Breast epithelium (tissue), 4 donors: ENCODE results near the gene SGTB. TPM values are rescaled to one million over a fixed set of nuclear protein-coding genes. Genes with fewer than 3 reads are reported as not detected.

Experiments used
- DNase-seq, 2 donors: peaks; one replicate each; pipeline ENCODE4 v3.0.0-alpha.2; 2019; ENCODE audit warnings: low spot score in 2 of 2
- H3K27ac ChIP-seq, 2 donors: fragments of 200-600 bp; sonication (generic) in 1 of 2; one replicate each; pipeline ENCODE4 v1.5.1; 2016 to 2019; ENCODE audit warnings: mild to moderate bottlenecking in 1 of 2
- H3K27me3 ChIP-seq, 2 donors: fragments of 200-600 bp; sonication (generic) in 1 of 2; one replicate each; pipeline versions ENCODE4 v1.5.1 to v1.6.0; 2017 to 2019; ENCODE audit warnings: control low read depth in 1 of 2, mild to moderate bottlenecking in 1 of 2
- H3K36me3 ChIP-seq: fragments of 200-600 bp; one replicate; pipeline ENCODE4 v1.5.1; 2019
- H3K4me1 ChIP-seq, 2 donors: fragments of 200-600 bp; sonication (generic); one replicate each; pipeline ENCODE4 v1.5.1; 2016 to 2019; ENCODE audit warnings: control low read depth in 1 of 2
- H3K4me3 ChIP-seq, 3 donors: fragments of 200-600 bp; sonication (generic); 1 replicate in 2 of 3; 2 replicates in 1 of 3; pipeline ENCODE4 v1.5.1; 2016 to 2019; ENCODE audit warnings: mild to moderate bottlenecking in 3 of 3, moderate library complexity in 2 of 3
- H3K9me3 ChIP-seq, 2 donors: fragments of 200-600 bp; sonication (generic) in 1 of 2; one replicate each; pipeline ENCODE4 v1.5.1; 2016 to 2019; ENCODE audit warnings: control low read depth in 1 of 2
- POLR2A ChIP-seq: fragments of 450-650 bp; IDR thresholded peaks from one replicate; pipeline ENCODE4 v1.6.1; 2016; ENCODE audit warnings: antibody characterized with exemption, mild to moderate bottlenecking, moderate library complexity
- POLR2AphosphoS5 ChIP-seq, 3 donors: sonication (generic); formaldehyde crosslinking; IDR thresholded peaks; one replicate each; pipeline ENCODE4 v1.6.1; 2017; ENCODE audit warnings: antibody characterized with exemption in 3 of 3
- intact Hi-C: fragments of 100-400 bp; cut with DNase I; formaldehyde crosslinking; loops from one replicate; pipeline ENCODE4 v1.15.1; 2023; ENCODE audit warnings: low total_unique reads
- total RNA-seq, 3 donors: library from RNA; depleted of rRNA; stranded (reverse); fragments of >200 nt; gene quantifications; one replicate each; pipeline ENCODE4 v1.1.0, GENCODE V29; 2016
- TF ChIP-seq, protein P1 (sequence below), 3 donors: fragments of 450-650 bp; IDR thresholded peaks; one replicate each; pipeline ENCODE4 v1.5.1; 2016 to 2017; ENCODE audit warnings: antibody characterized with exemption in 3 of 3, mild to moderate bottlenecking in 3 of 3, moderate library complexity in 3 of 3

SGTB gene
- total RNA-seq, 3 donors from 2014 or later: 7.9 to 10.5 (median 8.2) TPM

DNA sequence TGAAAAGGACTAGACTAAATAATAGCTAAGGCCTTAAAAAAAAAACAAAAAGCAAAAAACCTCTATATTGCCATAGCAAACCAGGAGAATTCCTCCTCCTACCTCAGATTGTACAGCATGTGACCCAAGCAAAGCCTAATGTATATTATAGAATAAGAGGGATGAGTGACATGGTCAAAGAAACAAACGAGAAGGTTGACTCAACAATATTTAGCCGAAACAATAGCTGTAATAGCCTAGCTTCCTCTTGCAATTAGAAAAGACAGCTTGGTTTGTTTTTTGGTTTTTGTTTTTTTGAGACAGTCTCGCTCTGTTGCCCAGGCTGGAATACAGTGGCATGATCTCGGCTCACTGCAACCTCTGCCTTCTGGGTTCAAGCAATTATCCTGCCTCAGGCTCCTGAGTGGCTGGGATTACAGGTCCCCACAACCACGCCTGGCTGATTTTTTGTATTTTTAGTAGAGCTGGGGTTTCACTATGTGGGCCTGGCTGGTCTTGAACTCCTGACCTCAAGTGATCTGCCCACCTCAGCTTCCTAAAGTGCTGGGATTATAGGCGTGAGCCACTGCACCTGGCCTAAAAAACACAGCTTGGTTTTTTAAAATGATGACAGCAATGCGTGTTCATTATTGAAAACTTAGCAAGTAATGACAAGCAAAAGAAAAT is 5.7 kb upstream of the SGTB start:
- Histone ChIP-seq H3K27ac (no peak overlapping the region), H3K9me3 (no peaks in the 10 kb centered on the region), H3K36me3 (no peaks in the 10 kb centered on the region), H3K4me1 (no peaks in the 10 kb centered on the region), H3K27me3 (no peaks in the 10 kb centered on the region), H3K4me3 (no peak overlapping the region)
- DNase-seq: no peak
- intact Hi-C loops: no loop called here
- no peak for TF ChIP-seq POLR2AphosphoS5 (IDR thresholded peaks at IDR 0.05)
- TF ChIP-seq, protein P1, sequence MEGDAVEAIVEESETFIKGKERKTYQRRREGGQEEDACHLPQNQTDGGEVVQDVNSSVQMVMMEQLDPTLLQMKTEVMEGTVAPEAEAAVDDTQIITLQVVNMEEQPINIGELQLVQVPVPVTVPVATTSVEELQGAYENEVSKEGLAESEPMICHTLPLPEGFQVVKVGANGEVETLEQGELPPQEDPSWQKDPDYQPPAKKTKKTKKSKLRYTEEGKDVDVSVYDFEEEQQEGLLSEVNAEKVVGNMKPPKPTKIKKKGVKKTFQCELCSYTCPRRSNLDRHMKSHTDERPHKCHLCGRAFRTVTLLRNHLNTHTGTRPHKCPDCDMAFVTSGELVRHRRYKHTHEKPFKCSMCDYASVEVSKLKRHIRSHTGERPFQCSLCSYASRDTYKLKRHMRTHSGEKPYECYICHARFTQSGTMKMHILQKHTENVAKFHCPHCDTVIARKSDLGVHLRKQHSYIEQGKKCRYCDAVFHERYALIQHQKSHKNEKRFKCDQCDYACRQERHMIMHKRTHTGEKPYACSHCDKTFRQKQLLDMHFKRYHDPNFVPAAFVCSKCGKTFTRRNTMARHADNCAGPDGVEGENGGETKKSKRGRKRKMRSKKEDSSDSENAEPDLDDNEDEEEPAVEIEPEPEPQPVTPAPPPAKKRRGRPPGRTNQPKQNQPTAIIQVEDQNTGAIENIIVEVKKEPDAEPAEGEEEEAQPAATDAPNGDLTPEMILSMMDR (IDR thresholded peaks at IDR 0.05): no peak
- no peak for TF ChIP-seq POLR2A

DNA sequence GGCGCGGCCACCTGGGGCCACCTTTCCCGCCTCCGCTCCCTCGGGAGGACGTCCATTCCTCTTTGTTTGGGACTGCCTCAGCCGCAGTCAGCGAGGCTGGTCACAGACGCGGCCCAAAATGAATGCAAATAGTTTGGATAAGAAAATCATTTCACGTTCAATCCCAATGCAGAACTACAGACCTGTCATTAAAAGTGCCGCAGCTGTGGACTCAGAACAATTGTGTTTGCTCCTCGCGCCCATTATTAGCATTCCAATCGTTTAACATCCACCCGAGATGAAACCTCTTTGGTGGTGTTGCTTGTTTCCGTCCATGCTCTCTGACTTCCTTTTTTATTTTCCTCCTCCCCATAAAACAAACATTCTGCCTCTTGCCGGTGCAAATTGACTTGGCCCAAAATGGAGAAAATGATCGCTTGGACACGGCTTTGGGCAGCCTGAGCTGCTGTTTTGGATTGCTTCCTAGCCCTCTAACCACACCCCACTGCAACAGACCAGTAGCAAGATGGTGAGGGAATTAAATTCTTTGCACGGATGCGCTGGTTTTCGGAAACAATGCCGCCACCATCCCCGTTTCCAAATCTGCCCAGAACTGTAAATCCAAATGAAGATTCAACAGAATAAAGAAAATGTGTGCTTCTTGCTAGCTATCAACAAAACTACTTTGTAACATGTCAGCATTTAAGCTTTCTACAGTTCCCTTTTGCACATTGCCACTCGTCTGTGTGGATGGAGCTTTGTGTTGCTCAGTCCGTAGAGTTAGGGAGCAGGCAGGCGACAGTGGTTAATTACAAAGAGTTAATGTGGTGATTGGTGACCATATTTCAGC is 880 bp upstream of the SGTB start:
- no peak for TF ChIP-seq POLR2A
- TF ChIP-seq, protein P1 (IDR thresholded peaks at IDR 0.05): no peak
- peak overlapping the region; percentile 73 to 97 (median 86) for H3K4me3 ChIP-seq
- no peaks in the 10 kb centered on the region for H3K27me3 ChIP-seq
- H3K9me3 ChIP-seq: no peaks in the 10 kb centered on the region
- no peaks in the 10 kb centered on the region for H3K36me3 ChIP-seq
- intact Hi-C loops: no loop called here
- no peaks in the 10 kb centered on the region for H3K4me1 ChIP-seq
- no peak for DNase-seq
- H3K27ac ChIP-seq: peak overlapping the region; percentile 70 to 74

DNA sequence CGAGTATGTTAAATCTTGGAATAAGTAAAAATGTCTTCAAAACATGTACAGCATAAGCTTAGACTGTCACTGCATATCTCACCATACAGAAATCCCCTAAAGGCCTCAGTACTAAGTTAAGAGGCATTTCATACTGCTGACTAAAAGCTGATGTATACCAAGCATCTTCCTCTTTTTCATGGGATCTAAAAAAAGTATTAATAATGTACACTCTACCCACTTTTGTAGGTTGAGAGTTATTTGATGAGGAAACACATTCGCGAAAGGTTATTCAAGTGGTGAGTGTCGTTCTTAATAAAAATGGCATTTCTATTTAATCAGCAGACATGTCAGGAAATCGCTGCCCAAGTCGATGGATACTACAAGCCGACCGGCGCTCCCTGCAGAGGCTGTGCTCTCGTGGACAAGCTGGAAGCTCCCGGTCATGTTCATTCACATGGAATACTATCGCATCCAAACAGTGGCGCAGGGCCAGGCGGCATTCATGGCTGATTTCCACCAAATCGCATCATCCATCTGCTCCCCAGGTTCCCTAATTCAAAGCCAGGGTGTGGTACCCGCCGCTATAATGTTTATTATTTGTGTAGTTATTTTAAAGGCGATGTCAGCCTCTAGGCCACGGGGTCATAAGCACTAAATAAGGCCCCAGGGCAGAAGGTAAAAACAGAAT is 724 bp downstream of the SGTB start:
- H3K9me3 ChIP-seq: no peaks in the 10 kb centered on the region
- no peaks in the 10 kb centered on the region for H3K36me3 ChIP-seq
- TF ChIP-seq POLR2AphosphoS5 (IDR thresholded peaks at IDR 0.05) (no peak), POLR2A (no peak)
- TF ChIP-seq, protein P1 (IDR thresholded peaks at IDR 0.05): no peak
- H3K27me3 ChIP-seq: no peaks in the 10 kb centered on the region
- intact Hi-C loops: no loop called here
- no peak for DNase-seq
- H3K4me3 ChIP-seq: peak overlapping the region; percentile 73 to 97 (median 86)
- H3K27ac ChIP-seq: peak overlapping the region; percentile 70 to 74
- no peaks in the 10 kb centered on the region for H3K4me1 ChIP-seq

DNA sequence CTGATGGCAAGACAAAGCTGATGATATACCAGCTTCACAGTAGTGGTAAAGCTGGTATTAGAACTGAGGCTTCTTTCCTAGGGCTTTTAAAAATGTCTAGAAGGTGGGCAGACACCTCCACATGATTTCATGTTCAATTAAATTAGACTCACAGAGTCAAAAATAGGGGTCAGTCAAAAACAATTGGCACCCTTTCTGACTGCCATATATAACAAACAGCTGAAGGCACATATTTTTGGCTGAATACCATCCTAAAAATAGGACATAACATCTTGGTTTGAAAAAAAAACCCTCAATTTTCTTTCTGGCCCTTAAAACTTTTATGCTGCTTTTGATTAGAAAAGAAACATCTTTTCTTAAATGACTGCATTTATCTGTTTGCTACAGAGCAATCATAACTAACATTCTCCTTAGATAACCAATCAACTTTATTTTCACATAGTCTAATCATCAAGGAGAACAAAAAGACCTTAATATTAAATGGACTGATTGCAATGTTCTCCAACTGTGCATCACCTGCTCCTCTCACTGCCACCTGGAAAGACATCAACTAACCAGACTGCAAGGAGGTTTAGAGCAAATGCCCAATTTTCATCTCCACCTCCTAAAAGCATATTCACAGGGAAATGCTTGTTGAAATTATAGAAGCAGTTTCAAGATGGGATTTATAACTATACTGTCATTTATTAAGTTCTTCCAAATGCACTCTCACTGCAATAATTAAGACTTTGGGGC is 3.2 kb downstream of the SGTB start:
- TF ChIP-seq POLR2A (no peak), POLR2AphosphoS5 (IDR thresholded peaks at IDR 0.05) (no peak)
- TF ChIP-seq, protein P1 (IDR thresholded peaks at IDR 0.05): no peak
- H3K27ac ChIP-seq: no peak overlapping the region
- no peak for DNase-seq
- H3K4me3 ChIP-seq: no peak overlapping the region
- H3K36me3 ChIP-seq: no peaks in the 10 kb centered on the region
- no peaks in the 10 kb centered on the region for H3K27me3 ChIP-seq
- no peaks in the 10 kb centered on the region for H3K4me1 ChIP-seq
- intact Hi-C loops: no loop called here
- H3K9me3 ChIP-seq: no peaks in the 10 kb centered on the region
